CD4-positive, CD25-positive, alpha-beta regulatory T cell (primary cell): ENCODE results near the gene ARHGEF1. TPM values are rescaled to one million over a fixed set of nuclear protein-coding genes. Genes with fewer than 3 reads are reported as not detected.

Source experiments
- ATAC-seq, 2 donors: fragments of 150-1000 bp; cut with Tn5 transposase; one replicate each; pipeline ENCODE4 v1.10.0; 2021; ENCODE audit warnings: low read depth in 2 of 2, moderate number of reproducible peaks in 2 of 2, moderate library complexity in 1 of 2
- DNase-seq, 3 donors: peaks; one replicate each; pipeline versions ENCODE4 v3.0.0 to v3.0.0-alpha.2; 2012 to 2022; ENCODE audit warnings: mixed read lengths in 1 of 3
- H3K27ac ChIP-seq: one replicate; pipeline ENCODE4 v1.7.0; 2013; ENCODE audit warnings: mild to moderate bottlenecking, low read length; ENCODE audit not compliant: insufficient read depth, poor library complexity, severe bottlenecking
- H3K27me3 ChIP-seq: one replicate; pipeline ENCODE4 v1.7.0; 2013; ENCODE audit warnings: low read length; ENCODE audit not compliant: control insufficient read depth, insufficient read depth
- H3K36me3 ChIP-seq: one replicate; pipeline ENCODE4 v1.7.0; 2013; ENCODE audit warnings: mild to moderate bottlenecking, low read length, moderate library complexity; ENCODE audit not compliant: control insufficient read depth, insufficient read depth
- H3K4me1 ChIP-seq: 2 replicates; pipeline ENCODE4 v1.7.0; 2013; ENCODE audit warnings: mild to moderate bottlenecking, low read length; ENCODE audit not compliant: insufficient read depth, control insufficient read depth, poor library complexity, severe bottlenecking
- H3K4me3 ChIP-seq: one replicate; pipeline ENCODE4 v1.7.0; 2013; ENCODE audit warnings: low read depth, mild to moderate bottlenecking, low read length, moderate library complexity
- H3K9me3 ChIP-seq, 2 experiments: 1 replicate in 1 of 2; 2 replicates in 1 of 2; pipeline ENCODE4 v1.7.0; 2013; ENCODE audit warnings: low read length in 2 of 2, mild to moderate bottlenecking in 1 of 2, moderate library complexity in 1 of 2; ENCODE audit not compliant: control insufficient read depth in 2 of 2
- H3K27ac Mint-ChIP-seq, 3 donors: one replicate each; pipeline ENCODE4 v1.8.0; 2020 to 2022; ENCODE audit warnings: mild to moderate bottlenecking in 3 of 3, mixed read lengths in 3 of 3, moderate library complexity in 2 of 3
- H3K27me3 Mint-ChIP-seq: one replicate; pipeline ENCODE4 v1.8.0; 2022; ENCODE audit warnings: mild to moderate bottlenecking, mixed read lengths
- H3K36me3 Mint-ChIP-seq: one replicate; pipeline ENCODE4 v1.8.0; 2020; ENCODE audit warnings: mixed read lengths
- H3K4me1 Mint-ChIP-seq, 4 donors: one replicate each; pipeline ENCODE4 v1.8.0; 2020 to 2022; ENCODE audit warnings: mixed read lengths in 4 of 4, mild to moderate bottlenecking in 1 of 4
- H3K4me3 Mint-ChIP-seq, 4 donors: one replicate each; pipeline ENCODE4 v1.8.0; 2020 to 2022; ENCODE audit warnings: mild to moderate bottlenecking in 4 of 4, mixed read lengths in 4 of 4, moderate library complexity in 3 of 4
- H3K9me3 Mint-ChIP-seq, 7 donors: one replicate each; pipeline ENCODE4 v1.8.0; 2020 to 2022; ENCODE audit warnings: mixed read lengths in 7 of 7, mild to moderate bottlenecking in 3 of 7, moderate library complexity in 2 of 7
- polyA plus RNA-seq, 4 donors: library from polyadenylated mRNA; unstranded; fragments of 300-500 nt; fragmentation: Illumina TruSeq; gene quantifications; one replicate each; pipeline ENCODE4 v1.2.3, GENCODE V29; 2021
- total RNA-seq: library from RNA; stranded (reverse); gene quantifications from one replicate; pipeline ENCODE4 v1.2.3, GENCODE V29; 2022

The ARHGEF1 gene
- total and polyA plus RNA-seq, 5 donors from 2014 or later: 162 to 1,312 (median 183) TPM

- Mint-ChIP-seq H3K36me3 (peaks cover 30% of the 10 kb centered on the region), H3K27ac (peak overlapping the region in 1 of 3 donors; percentile 97), H3K4me3 (no peak overlapping the region), H3K4me1 (peaks cover 5 to 61% (median 20%) of the 10 kb centered on the region in 4 donors), H3K27me3 (no peaks in the 10 kb centered on the region), H3K9me3 (no peaks in the 10 kb centered on the region)
- Histone ChIP-seq H3K36me3 (peaks cover 78% of the 10 kb centered on the region), H3K27ac (peak overlapping the region; percentile 41), H3K9me3 (no peaks in the 10 kb centered on the region), H3K4me1 (peaks cover 52% of the 10 kb centered on the region), H3K27me3 (no peaks in the 10 kb centered on the region), H3K4me3 (no peak overlapping the region)
- ATAC-seq (no peak), DNase-seq (no peak)
These were observed 13.6 kb downstream of the ARHGEF1 start for GRCh38 chr19:41896581-41896942.

- no peak overlapping the region for H3K27ac ChIP-seq
- H3K9me3 ChIP-seq: no peaks in the 10 kb centered on the region
- H3K36me3 Mint-ChIP-seq: peaks cover 32% of the 10 kb centered on the region
- H3K4me3 ChIP-seq: no peak overlapping the region
- DNase-seq: no peak
- peaks cover 46% of the 10 kb centered on the region for H3K4me1 ChIP-seq
- no peaks in the 10 kb centered on the region for H3K9me3 Mint-ChIP-seq
- H3K4me3 Mint-ChIP-seq: no peak overlapping the region
- H3K4me1 Mint-ChIP-seq: peaks cover 3 to 61% (median 16%) of the 10 kb centered on the region in 4 donors
- H3K27ac Mint-ChIP-seq: no peak overlapping the region
- H3K36me3 ChIP-seq: peaks cover 78% of the 10 kb centered on the region
- no peaks in the 10 kb centered on the region for H3K27me3 ChIP-seq
- H3K27me3 Mint-ChIP-seq: no peaks in the 10 kb centered on the region
- ATAC-seq: no peak
These were observed 14.2 kb downstream of the ARHGEF1 start for GRCh38 chr19:41897181-41897580.

- Mint-ChIP-seq H3K4me3 (peak overlapping the region in 1 of 4 donors; percentile 60), H3K4me1 (peaks cover 3 to 66% (median 16%) of the 10 kb centered on the region in 4 donors), H3K27me3 (no peaks in the 10 kb centered on the region), H3K36me3 (peaks cover 32% of the 10 kb centered on the region), H3K9me3 (no peaks in the 10 kb centered on the region), H3K27ac (peak overlapping the region in 1 of 3 donors; percentile 94)
- DNase-seq (no peak), ATAC-seq (no peak)
- Histone ChIP-seq H3K4me3 (no peak overlapping the region), H3K4me1 (peaks cover 43% of the 10 kb centered on the region), H3K27ac (no peak overlapping the region), H3K27me3 (no peaks in the 10 kb centered on the region), H3K9me3 (no peaks in the 10 kb centered on the region), H3K36me3 (peaks cover 78% of the 10 kb centered on the region)
These were observed 14.8 kb downstream of the ARHGEF1 start for GRCh38 chr19:41897820-41898219.

GRCh38 chr19:41898235-41898634 lies 15.3 kb downstream of the ARHGEF1 start:
- no peaks in the 10 kb centered on the region for H3K9me3 ChIP-seq
- Mint-ChIP-seq H3K9me3 (no peaks in the 10 kb centered on the region), H3K36me3 (peaks cover 28% of the 10 kb centered on the region), H3K27me3 (no peaks in the 10 kb centered on the region), H3K27ac (peak overlapping the region in 1 of 3 donors; percentile 63), H3K4me3 (peak overlapping the region in 1 of 4 donors; percentile 60), H3K4me1 (peaks cover 3 to 66% (median 16%) of the 10 kb centered on the region in 4 donors)
- DNase-seq: no peak
- peaks cover 39% of the 10 kb centered on the region for H3K4me1 ChIP-seq
- H3K4me3 ChIP-seq: no peak overlapping the region
- H3K27ac ChIP-seq: no peak overlapping the region
- peaks cover 80% of the 10 kb centered on the region for H3K36me3 ChIP-seq
- no peaks in the 10 kb centered on the region for H3K27me3 ChIP-seq
- ATAC-seq: no peak

- peaks cover 18% of the 10 kb centered on the region for H3K4me1 ChIP-seq
- H3K4me3 Mint-ChIP-seq: peak overlapping the region in 2 of 4 donors; percentile 27 to 57
- peaks cover 0 to 3% (median 0%) of the 10 kb centered on the region in 7 donors for H3K9me3 Mint-ChIP-seq
- peaks cover 86% of the 10 kb centered on the region for H3K36me3 ChIP-seq
- H3K36me3 Mint-ChIP-seq: peaks cover 41% of the 10 kb centered on the region
- ATAC-seq (no peak), DNase-seq (no peak)
- H3K27ac ChIP-seq: peak overlapping the region; percentile 2
- peaks cover 3 to 68% (median 21%) of the 10 kb centered on the region in 4 donors for H3K4me1 Mint-ChIP-seq
- H3K27ac Mint-ChIP-seq: peak overlapping the region in 1 of 3 donors; percentile 62
- no peak overlapping the region for H3K4me3 ChIP-seq
- H3K27me3 ChIP-seq: no peaks in the 10 kb centered on the region
- H3K9me3 ChIP-seq: no peaks in the 10 kb centered on the region
- H3K27me3 Mint-ChIP-seq: no peaks in the 10 kb centered on the region
These were observed 18.9 kb downstream of the ARHGEF1 start for GRCh38 chr19:41901707-41902360.

GRCh38 chr19:41902594-41902993 lies 19.6 kb downstream of the ARHGEF1 start:
- Mint-ChIP-seq H3K4me1 (peaks cover 3 to 71% (median 21%) of the 10 kb centered on the region in 4 donors), H3K27me3 (no peaks in the 10 kb centered on the region), H3K36me3 (peaks cover 45% of the 10 kb centered on the region), H3K9me3 (peaks cover 0 to 3% (median 0%) of the 10 kb centered on the region in 7 donors), H3K27ac (no peak overlapping the region), H3K4me3 (no peak overlapping the region)
- Histone ChIP-seq H3K9me3 (no peaks in the 10 kb centered on the region), H3K27me3 (no peaks in the 10 kb centered on the region), H3K27ac (no peak overlapping the region), H3K36me3 (peaks cover 85% of the 10 kb centered on the region), H3K4me3 (no peak overlapping the region), H3K4me1 (peaks cover 23% of the 10 kb centered on the region)
- DNase-seq: no peak
- no peak for ATAC-seq

GRCh38 chr19:41903193-41903953 lies 20.4 kb downstream of the ARHGEF1 start:
- Histone ChIP-seq H3K27me3 (no peaks in the 10 kb centered on the region), H3K27ac (peak overlapping the region; percentile 52), H3K9me3 (no peaks in the 10 kb centered on the region), H3K36me3 (peaks cover 77% of the 10 kb centered on the region), H3K4me3 (no peak overlapping the region), H3K4me1 (peaks cover 17% of the 10 kb centered on the region)
- peaks cover 45% of the 10 kb centered on the region for H3K36me3 Mint-ChIP-seq
- peak overlapping the region in 2 of 3 donors; percentile 31 to 71 for H3K27ac Mint-ChIP-seq
- no peaks in the 10 kb centered on the region for H3K27me3 Mint-ChIP-seq
- DNase-seq (no peak), ATAC-seq (no peak)
- H3K9me3 Mint-ChIP-seq: peaks cover 0 to 3% (median 0%) of the 10 kb centered on the region in 7 donors
- no peak overlapping the region for H3K4me3 Mint-ChIP-seq
- peaks cover 3 to 65% (median 21%) of the 10 kb centered on the region in 4 donors for H3K4me1 Mint-ChIP-seq
